GM19324 (cell line): ENCODE measurements around the gene SLC66A3.

Experiments
- ATAC-seq: cut with Tn5 transposase; IDR thresholded peaks from one replicate; pipeline ENCODE4 v1.9.1; 2021; ENCODE audit warnings: mild to moderate bottlenecking, moderate library complexity; ENCODE audit not compliant: unreplicated experiment, low FRiP score

Gene SLC66A3

GRCh38 chr2:11208083-11208482, 52.8 kb downstream of the SLC66A3 start:
- no peak for ATAC-seq

GRCh38 chr2:11212645-11213044, 57.4 kb downstream of the SLC66A3 start:
- no peak for ATAC-seq

GRCh38 chr2:11213090-11213638, 57.9 kb downstream of the SLC66A3 start:
- no peak for ATAC-seq

DNA sequence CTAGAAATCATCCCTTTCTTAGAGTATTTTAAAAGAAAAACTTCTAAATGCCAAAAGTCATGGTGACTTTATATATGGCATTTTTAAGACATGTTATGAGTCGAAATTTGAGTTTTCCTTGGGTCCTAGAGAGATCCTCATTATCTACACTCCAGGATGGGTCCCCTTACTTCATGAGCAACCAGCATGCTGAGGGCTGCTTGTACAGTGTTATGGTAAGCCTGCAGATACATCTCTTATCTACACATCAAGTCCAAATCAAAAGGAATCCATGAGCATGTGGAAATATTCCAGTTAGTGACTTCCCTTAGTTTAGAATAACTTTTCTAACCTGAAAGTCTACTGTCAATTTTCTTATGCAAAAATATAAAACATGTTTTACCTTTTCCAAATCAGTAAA, 58.7 kb downstream of the SLC66A3 start:
- ATAC-seq = no peak

DNA sequence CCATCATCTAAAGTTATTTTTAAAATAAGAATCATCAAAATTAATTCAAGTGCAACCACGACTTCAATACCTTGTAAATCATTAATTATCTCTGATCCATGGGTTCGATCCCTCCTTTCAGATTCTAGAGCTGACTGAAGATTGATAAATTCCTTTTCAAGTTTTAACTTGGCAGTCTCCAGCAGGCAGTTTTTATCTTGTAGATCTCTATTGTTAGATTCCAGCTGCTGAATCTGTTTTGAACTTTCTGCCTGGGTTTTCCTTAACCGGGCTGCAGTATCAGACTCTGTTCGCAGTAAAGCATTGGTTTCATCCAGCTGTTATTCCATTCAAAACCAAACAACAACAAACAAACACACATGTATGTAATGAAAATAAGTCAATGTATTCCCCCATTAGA, 59.5 kb downstream of the SLC66A3 start:
- ATAC-seq = no peak

GRCh38 chr2:11215407-11215806, 60.1 kb downstream of the SLC66A3 start:
- no peak for ATAC-seq

- ATAC-seq = no peak
Measured at GRCh38 chr2:11220445-11220844, 65.2 kb downstream of the SLC66A3 start.

GRCh38 chr2:11222845-11223244, 67.6 kb downstream of the SLC66A3 start:
- no peak for ATAC-seq

DNA sequence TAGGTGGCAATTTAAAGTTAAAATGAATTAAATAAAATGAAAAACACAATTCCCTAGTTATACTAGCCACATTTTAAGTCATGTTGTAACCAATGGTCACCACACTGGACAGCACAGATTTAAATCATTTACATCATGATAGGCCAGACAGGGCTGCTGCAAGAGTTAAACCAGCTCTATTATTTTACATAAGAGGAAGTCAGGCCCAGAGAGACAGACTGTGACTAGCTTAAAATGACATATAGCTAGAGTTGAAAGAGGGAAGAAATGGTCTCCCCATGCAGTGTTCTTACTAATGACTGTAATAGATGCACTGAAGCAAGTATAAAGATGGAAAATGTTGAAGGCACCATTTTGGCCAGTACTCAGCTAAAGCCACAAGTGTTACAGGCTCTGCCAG, 69.6 kb downstream of the SLC66A3 start:
- no peak for ATAC-seq

GRCh38 chr2:11227595-11227994, 72.3 kb downstream of the SLC66A3 start:
- ATAC-seq = no peak
